MM.1S (cell line): ENCODE results near the gene SDK1.
A peak's percentile ranks its signal among the peaks of the same experiment; 100 is the strongest.

Experiments used
- DNase-seq: peaks from one replicate; pipeline ENCODE4 v3.0.0-alpha.2; 2015
- H2AFZ ChIP-seq: fragments of 300-600 bp; sonication (generic); 2 replicates; pipeline ENCODE4 v1.6.0; 2016; ENCODE audit warnings: antibody characterized with exemption, low read length
- H3F3A ChIP-seq: fragments of 300-600 bp; sonication (generic); 2 replicates; pipeline ENCODE4 v1.6.1; 2016; ENCODE audit warnings: mild to moderate bottlenecking, antibody characterized with exemption, low read length, moderate library complexity, mixed read lengths; ENCODE audit not compliant: insufficient read depth
- H3K27ac ChIP-seq: fragments of 300-600 bp; sonication (generic); 2 replicates; pipeline ENCODE4 v1.5.1; 2016; ENCODE audit warnings: mild to moderate bottlenecking, low read length
- H3K27me3 ChIP-seq: fragments of 300-600 bp; sonication (generic); replicated peaks from 2 replicates; pipeline ENCODE4 v1.6.0; 2016; ENCODE audit warnings: low read length; ENCODE audit not compliant: insufficient read depth
- H3K36me3 ChIP-seq: fragments of 300-600 bp; sonication (generic); replicated peaks from 2 replicates; pipeline ENCODE4 v1.6.1; 2016; ENCODE audit warnings: mild to moderate bottlenecking, low read length, mixed read lengths; ENCODE audit not compliant: insufficient read depth
- H3K4me1 ChIP-seq: fragments of 300-600 bp; sonication (generic); 2 replicates; pipeline ENCODE4 v1.6.1; 2016; ENCODE audit warnings: low read length, mixed read lengths
- H3K4me2 ChIP-seq: fragments of 300-600 bp; sonication (generic); 2 replicates; pipeline ENCODE4 v1.6.0; 2016; ENCODE audit warnings: low read depth, low read length
- H3K4me3 ChIP-seq: fragments of 300-600 bp; sonication (generic); 2 replicates; pipeline ENCODE4 v1.5.1; 2016; ENCODE audit warnings: low read length, mixed read lengths
- H3K79me2 ChIP-seq: fragments of 300-600 bp; sonication (generic); 2 replicates; pipeline ENCODE4 v1.6.1; 2016; ENCODE audit warnings: mixed run types, low read length, mixed read lengths
- H3K9ac ChIP-seq: fragments of 300-600 bp; sonication (generic); 2 replicates; pipeline ENCODE4 v1.6.1; 2016; ENCODE audit warnings: low read length, mixed read lengths
- H3K9me2 ChIP-seq: fragments of 300-600 bp; sonication (generic); replicated peaks from 2 replicates; pipeline ENCODE4 v1.6.1; 2016; ENCODE audit warnings: mild to moderate bottlenecking, low read length, mixed read lengths; ENCODE audit not compliant: insufficient read depth
- H3K9me3 ChIP-seq: fragments of 300-600 bp; sonication (generic); replicated peaks from 2 replicates; pipeline ENCODE4 v1.6.1; 2016; ENCODE audit warnings: mild to moderate bottlenecking, low read length, mixed read lengths; ENCODE audit not compliant: insufficient read depth
- H4K20me1 ChIP-seq: fragments of 300-600 bp; sonication (generic); 2 replicates; pipeline ENCODE4 v1.6.1; 2016; ENCODE audit warnings: mild to moderate bottlenecking, low read length, moderate library complexity, mixed read lengths; ENCODE audit not compliant: insufficient read depth
- CTCF ChIP-seq: fragments of 300-600 bp; sonication (generic); IDR thresholded peaks from 2 replicates; pipeline ENCODE4 v1.5.1; 2016; ENCODE audit warnings: antibody characterized with exemption, low read length, mixed read lengths
- EZH2 ChIP-seq: fragments of 300-600 bp; sonication (generic); optimal IDR thresholded peaks from 2 replicates; pipeline ENCODE3; 2017; ENCODE audit warnings: low read depth, mild to moderate bottlenecking, antibody characterized with exemption, low read length, mixed read lengths
- EZH2phosphoT487 ChIP-seq: fragments of 300-600 bp; sonication (generic); IDR thresholded peaks from 2 replicates; pipeline ENCODE4 v1.6.1; 2018; ENCODE audit warnings: antibody characterized with exemption, low read length

SDK1 gene

GRCh38 chr7:3918576-3918975 lies 617.5 kb downstream of the SDK1 start:
- H4K20me1 ChIP-seq, result no peaks in the 10 kb centered on the region
- TF ChIP-seq EZH2, result no peak
- TF ChIP-seq EZH2phosphoT487, result no peak
- TF ChIP-seq CTCF, result no peak
- no peaks in the 10 kb centered on the region for H3K79me2 ChIP-seq
- no peaks in the 10 kb centered on the region for H3K27me3 ChIP-seq
- no peaks in the 10 kb centered on the region for H3K9me2 ChIP-seq
- H3K4me3 ChIP-seq, result no peak overlapping the region
- no peak overlapping the region for H3K27ac ChIP-seq
- no peak overlapping the region for H3K9ac ChIP-seq
- no peaks in the 10 kb centered on the region for H3K9me3 ChIP-seq
- H3K36me3 ChIP-seq, result no peaks in the 10 kb centered on the region
- H2AFZ ChIP-seq, result no peak overlapping the region
- no peaks in the 10 kb centered on the region for H3F3A ChIP-seq
- H3K4me1 ChIP-seq, result no peaks in the 10 kb centered on the region
- no peak overlapping the region for H3K4me2 ChIP-seq
- DNase-seq, result no peak

GRCh38 chr7:3922175-3922635 lies 621.2 kb downstream of the SDK1 start:
- Histone ChIP-seq H3K9ac (no peak overlapping the region), H3K4me2 (no peak overlapping the region), H3K79me2 (no peaks in the 10 kb centered on the region), H3K9me2 (no peaks in the 10 kb centered on the region), H3K4me1 (no peaks in the 10 kb centered on the region), H3K9me3 (no peaks in the 10 kb centered on the region), H3K27me3 (no peaks in the 10 kb centered on the region), H3K4me3 (no peak overlapping the region), H2AFZ (no peak overlapping the region), H4K20me1 (no peaks in the 10 kb centered on the region), H3K36me3 (no peaks in the 10 kb centered on the region), H3K27ac (no peak overlapping the region), H3F3A (no peaks in the 10 kb centered on the region)
- TF ChIP-seq EZH2 (no peak), EZH2phosphoT487 (no peak), CTCF (no peak)
- peak; percentile 11 for DNase-seq

GRCh38 chr7:3923307-3923918 lies 622.4 kb downstream of the SDK1 start:
- no peaks in the 10 kb centered on the region for H3K36me3 ChIP-seq
- no peaks in the 10 kb centered on the region for H3K9me2 ChIP-seq
- H2AFZ ChIP-seq, result no peak overlapping the region
- TF ChIP-seq EZH2 (no peak), EZH2phosphoT487 (no peak), CTCF (no peak)
- no peaks in the 10 kb centered on the region for H3K9me3 ChIP-seq
- no peak for DNase-seq
- no peaks in the 10 kb centered on the region for H4K20me1 ChIP-seq
- no peak overlapping the region for H3K4me2 ChIP-seq
- H3K79me2 ChIP-seq, result no peaks in the 10 kb centered on the region
- H3K27me3 ChIP-seq, result no peaks in the 10 kb centered on the region
- no peak overlapping the region for H3K4me3 ChIP-seq
- H3K4me1 ChIP-seq, result no peaks in the 10 kb centered on the region
- no peak overlapping the region for H3K27ac ChIP-seq
- no peak overlapping the region for H3K9ac ChIP-seq
- H3F3A ChIP-seq, result no peaks in the 10 kb centered on the region
